Stimulated activated CD8-positive, alpha-beta memory T cell treated with anti-CD3 and anti-CD28 coated beads, Interleukin-4, amount 100 ng/mL, for 1 hour (primary cell): ENCODE results near the gene KAZN.

Experiments used
- DNase-seq, 2 donors: peaks; one replicate each; pipeline ENCODE4 v3.0.0-alpha.2; 2020; ENCODE audit warnings: low read depth in 2 of 2, low spot score in 1 of 2

Gene KAZN

GRCh38 chr1:14844356-14844755, 245.9 kb downstream of the KAZN start:
- no peak for DNase-seq

- DNase-seq = no peak
Measured at GRCh38 chr1:14844923-14845617, 246.6 kb downstream of the KAZN start.

GRCh38 chr1:14845851-14846250, 247.4 kb downstream of the KAZN start:
- DNase-seq = no peak

GRCh38 chr1:14846688-14847087, 248.2 kb downstream of the KAZN start:
- DNase-seq = no peak

GRCh38 chr1:14848203-14848602, 249.7 kb downstream of the KAZN start:
- DNase-seq = no peak

- DNase-seq = no peak
Measured at GRCh38 chr1:14848625-14849024, 250.1 kb downstream of the KAZN start.

- DNase-seq = no peak
Measured at GRCh38 chr1:14849038-14849437, 250.6 kb downstream of the KAZN start.

GRCh38 chr1:14850563-14850962, 252.1 kb downstream of the KAZN start:
- DNase-seq = no peak

- no peak for DNase-seq
Measured at GRCh38 chr1:14851760-14852159, 253.3 kb downstream of the KAZN start.

GRCh38 chr1:14852291-14852690, 253.8 kb downstream of the KAZN start:
- DNase-seq = no peak

- DNase-seq = no peak
Measured at GRCh38 chr1:14853518-14853917, 255.0 kb downstream of the KAZN start.

GRCh38 chr1:14855268-14855667, 256.8 kb downstream of the KAZN start:
- DNase-seq = no peak

- DNase-seq = no peak
Measured at GRCh38 chr1:14855801-14856200, 257.3 kb downstream of the KAZN start.

GRCh38 chr1:14857436-14858195, 259.1 kb downstream of the KAZN start:
- DNase-seq = no peak

- DNase-seq = no peak
Measured at GRCh38 chr1:14862114-14862771, 263.8 kb downstream of the KAZN start.

GRCh38 chr1:14865106-14865505, 266.6 kb downstream of the KAZN start:
- no peak for DNase-seq

- DNase-seq = no peak
Measured at GRCh38 chr1:14866911-14867612, 268.6 kb downstream of the KAZN start.

- no peak for DNase-seq
Measured at GRCh38 chr1:14869187-14869586, 270.7 kb downstream of the KAZN start.

GRCh38 chr1:14871218-14871970, 272.9 kb downstream of the KAZN start:
- no peak for DNase-seq

GRCh38 chr1:14872762-14873161, 274.3 kb downstream of the KAZN start:
- no peak for DNase-seq

- DNase-seq = no peak
Measured at GRCh38 chr1:14873677-14874076, 275.2 kb downstream of the KAZN start.
